IMR-90 (cell line): ENCODE measurements around the gene USP10. TPM values are rescaled to one million over a fixed set of nuclear protein-coding genes. Genes with fewer than 3 reads are reported as not detected.

Experiments
- ATAC-seq: fragments of 200-7000 bp; cut with Tn5 transposase; 2 replicates; pipeline ENCODE4 v1.9.1; 2020; ENCODE audit warnings: low read depth, mild to moderate bottlenecking, moderate library complexity
- BruUV-seq: library from RNA; stranded (reverse); fragments of 400-500 nt; replicated peaks from 2 replicates; lab custom pipeline; 2021; lab: Mats Ljungman, UMichigan
- CTCF ChIA-PET: fragments of 300-600 bp; formaldehyde crosslinking; extraction: SDS; loops from one replicate; lab custom pipeline; 2021; ENCODE audit warnings: antibody characterized with exemption; lab: Yijun Ruan, JAX
- POLR2A ChIA-PET: fragments of 300-600 bp; sonication (Branson Sonifier 250); formaldehyde crosslinking; loops from one replicate; lab custom pipeline; 2022; ENCODE audit warnings: antibody characterized with exemption; ENCODE audit not compliant: unreplicated experiment; lab: Charles Lee
- DNase-seq: peaks from one replicate; pipeline ENCODE4 v3.0.0; 2013
- H2AFZ ChIP-seq: replicated peaks from 2 replicates; pipeline ENCODE3; 2013; ENCODE audit warnings: low read length, mild to moderate bottlenecking; ENCODE audit not compliant: poor library complexity
- H2AK5ac ChIP-seq: 2 replicates; pipeline ENCODE4 v1.6.1; 2013; ENCODE audit warnings: low read depth, low read length, inconsistent platforms
- H2AK9ac ChIP-seq: replicated peaks from 2 replicates; pipeline ENCODE3; 2013; ENCODE audit warnings: mild to moderate bottlenecking, low read depth, low read length, moderate library complexity; ENCODE audit not compliant: poor library complexity
- H2BK120ac ChIP-seq: 2 replicates; pipeline ENCODE4 v1.6.1; 2013; ENCODE audit warnings: low read depth, low read length, inconsistent platforms
- H2BK15ac ChIP-seq: 3 replicates; pipeline ENCODE4 v1.6.1; 2013; ENCODE audit warnings: low read depth, low read length, inconsistent platforms
- H2BK20ac ChIP-seq: 2 replicates; pipeline ENCODE4 v1.6.1; 2013; ENCODE audit warnings: low read depth, mild to moderate bottlenecking, inconsistent platforms, low read length, moderate library complexity
- H2BK5ac ChIP-seq: 2 replicates; pipeline ENCODE4 v1.6.1; 2013; ENCODE audit warnings: mild to moderate bottlenecking, low read depth, low read length, inconsistent platforms; ENCODE audit not compliant: poor library complexity, severe bottlenecking
- H3K14ac ChIP-seq: replicated peaks from 2 replicates; pipeline ENCODE4 v1.6.1; 2013; ENCODE audit warnings: low read depth, low read length, inconsistent platforms
- H3K18ac ChIP-seq: 2 replicates; pipeline ENCODE4 v1.6.1; 2013; ENCODE audit warnings: low read depth, low read length, control low read depth
- H3K23ac ChIP-seq: 2 replicates; pipeline ENCODE4 v1.6.1; 2013; ENCODE audit warnings: low read depth, low read length, inconsistent platforms
- H3K27ac ChIP-seq: 2 replicates; pipeline ENCODE4 v1.5.1; 2013; ENCODE audit warnings: mild to moderate bottlenecking, control low read depth, low read length; ENCODE audit not compliant: insufficient read depth
- H3K27me3 ChIP-seq: 2 replicates; pipeline ENCODE4 v1.6.1; 2013; ENCODE audit warnings: low read length; ENCODE audit not compliant: control insufficient read depth, insufficient read depth
- H3K36me3 ChIP-seq: 2 replicates; pipeline ENCODE4 v1.6.1; 2013; ENCODE audit warnings: low read length, mixed read lengths; ENCODE audit not compliant: control insufficient read depth, insufficient read depth
- H3K4ac ChIP-seq: 2 replicates; pipeline ENCODE4 v1.6.1; 2013; ENCODE audit warnings: low read depth, low read length, inconsistent platforms
- H3K4me1 ChIP-seq: 2 replicates; pipeline ENCODE4 v1.6.1; 2013; ENCODE audit warnings: low read length, mixed read lengths; ENCODE audit not compliant: control insufficient read depth, insufficient read depth
- H3K4me2 ChIP-seq: 2 replicates; pipeline ENCODE4 v1.6.1; 2013; ENCODE audit warnings: low read depth, mild to moderate bottlenecking, control low read depth, low read length, moderate library complexity
- H3K4me3 ChIP-seq: 2 replicates; pipeline ENCODE4 v1.5.1; 2013; ENCODE audit warnings: low read depth, mild to moderate bottlenecking, control low read depth, low read length, moderate library complexity; ENCODE audit not compliant: insufficient read depth
- H3K56ac ChIP-seq: 2 replicates; pipeline ENCODE4 v1.6.1; 2013; ENCODE audit warnings: low read length, inconsistent platforms; ENCODE audit not compliant: insufficient read depth; ENCODE audit errors: extremely low read depth
- H3K79me1 ChIP-seq, 2 experiments: 2 replicates each; pipeline ENCODE4 v1.6.1; 2013; ENCODE audit warnings: low read length in 2 of 2, inconsistent platforms in 1 of 2, low read depth in 1 of 2
- H3K9ac ChIP-seq: 2 replicates; pipeline ENCODE4 v1.6.1; 2013; ENCODE audit warnings: low read depth, low read length, control low read depth
- H3K9me1 ChIP-seq: 2 replicates; pipeline ENCODE4 v1.6.1; 2013; ENCODE audit warnings: low read length, inconsistent platforms; ENCODE audit not compliant: insufficient read depth
- H3K9me3 ChIP-seq: 2 replicates; pipeline ENCODE4 v1.6.1; 2013; ENCODE audit warnings: low read length; ENCODE audit not compliant: control insufficient read depth, insufficient read depth
- H4K20me1 ChIP-seq: 2 replicates; pipeline ENCODE4 v1.6.1; 2013; ENCODE audit warnings: low read length, inconsistent platforms; ENCODE audit not compliant: insufficient read depth
- H4K5ac ChIP-seq: 2 replicates; pipeline ENCODE4 v1.6.1; 2013; ENCODE audit warnings: mild to moderate bottlenecking, low read depth, low read length, control low read depth
- H4K8ac ChIP-seq, 2 experiments: 2 replicates each; pipeline ENCODE4 v1.6.1; 2013; ENCODE audit warnings: low read depth in 2 of 2, low read length in 2 of 2, control low read depth in 1 of 2, inconsistent platforms in 1 of 2
- H4K91ac ChIP-seq: 2 replicates; pipeline ENCODE4 v1.6.1; 2013; ENCODE audit warnings: low read depth, low read length, inconsistent platforms; ENCODE audit not compliant: insufficient read depth
- CEBPB ChIP-seq: IDR thresholded peaks from 2 replicates; pipeline ENCODE4 v1.6.1; 2012; ENCODE audit warnings: low read depth, low read length, improper control_type of control experiment
- CHD1 ChIP-seq: IDR thresholded peaks from 2 replicates; pipeline ENCODE4 v1.6.1; 2012; ENCODE audit warnings: low read depth, low read length, improper control_type of control experiment
- FOS ChIP-seq: fragments of 150-350 bp; IDR thresholded peaks from 2 replicates; pipeline ENCODE4 v1.6.1; 2016; ENCODE audit warnings: low read depth, low read length
- MAZ ChIP-seq: IDR thresholded peaks from 2 replicates; pipeline ENCODE4 v1.6.1; 2012; ENCODE audit warnings: low read depth, mild to moderate bottlenecking, low read length, improper control_type of control experiment, moderate library complexity, borderline replicate concordance
- MXI1 ChIP-seq: IDR thresholded peaks from 2 replicates; pipeline ENCODE4 v1.6.1; 2012; ENCODE audit warnings: low read depth, mild to moderate bottlenecking, low read length, moderate library complexity, borderline replicate concordance
- NFE2L2 ChIP-seq: fragments of 150-350 bp; IDR thresholded peaks from 2 replicates; pipeline ENCODE4 v1.6.1; 2016; ENCODE audit warnings: low read depth, mild to moderate bottlenecking, low read length
- POLR2A ChIP-seq: IDR thresholded peaks from 2 replicates; pipeline ENCODE4 v1.6.1; 2012; ENCODE audit warnings: mild to moderate bottlenecking, low read depth, low read length
- RAD21 ChIP-seq: IDR thresholded peaks from 2 replicates; pipeline ENCODE4 v1.6.1; 2012; ENCODE audit warnings: low read length, improper control_type of control experiment
- RCOR1 ChIP-seq: IDR thresholded peaks from 2 replicates; pipeline ENCODE4 v1.6.1; 2012; ENCODE audit warnings: mild to moderate bottlenecking, low read length, improper control_type of control experiment; ENCODE audit not compliant: insufficient replicate concordance
- SMC3 ChIP-seq: fragments of 150-350 bp; IDR thresholded peaks from 2 replicates; pipeline ENCODE4 v1.6.1; 2016; ENCODE audit warnings: low read depth, mild to moderate bottlenecking, antibody characterized with exemption, low read length, moderate library complexity
- WGBS, 2 experiments: methylation state at CpG; one replicate each; pipeline versions ENCODE4 v1.1.5 to v1.1.7; 2013; ENCODE audit warnings: missing lambda C conversion rate in 2 of 2; ENCODE audit not compliant: insufficient read length in 1 of 2; ENCODE audit errors: extremely low coverage in 2 of 2; 5-methylcytosine and 5-hydroxymethylcytosine counted together
- dilution Hi-C: fragments of 300-500 bp; cut with HindIII; formaldehyde crosslinking; loops from one replicate; pipeline ENCODE4 v1.14.3; 2018; ENCODE audit warnings: low sequenced_read_pairs; ENCODE audit not compliant: unreplicated experiment
- in situ Hi-C: fragments of 300-500 bp; cut with MboI; formaldehyde crosslinking; loops from 3 replicates; pipeline ENCODE4 v1.14.3; 2019; ENCODE audit warnings: low sequenced_read_pairs, inconsistent platforms, mixed read lengths
- intact Hi-C: fragments of 100-400 bp; cut with micrococcal nuclease; formaldehyde crosslinking; loops from 2 replicates; pipeline ENCODE4 v1.10.0; 2022
- polyA plus RNA-seq, 3 experiments: library from polyadenylated mRNA; depleted of rRNA; stranded (reverse); fragments of >200 nt; gene quantifications; 2 replicates each; pipeline ENCODE4 v1.2.3, GENCODE V29; 2012; ENCODE audit warnings: low replicate concordance in 1 of 3
- total RNA-seq: library from RNA; depleted of rRNA; stranded (reverse); fragments of >200 nt; gene quantifications from 2 replicates; pipeline ENCODE4 v1.2.3, GENCODE V29; 2012
- TF ChIP-seq, protein P1 (sequence below): conservative IDR thresholded peaks from 2 replicates; pipeline ENCODE4 v1.5.1; 2012; ENCODE audit warnings: mild to moderate bottlenecking, low read depth, low read length, improper control_type of control experiment
- TF ChIP-seq, protein P2 (sequence below): fragments of 150-350 bp; IDR thresholded peaks from 2 replicates; pipeline ENCODE4 v1.6.1; 2017; ENCODE audit warnings: mild to moderate bottlenecking, antibody characterized with exemption, low read length, low read depth

Gene USP10
- total and polyA plus RNA-seq, 2 of the 4 experiments (the other 2 are of a cell fraction), result 54.3 to 79.0 TPM

DNA sequence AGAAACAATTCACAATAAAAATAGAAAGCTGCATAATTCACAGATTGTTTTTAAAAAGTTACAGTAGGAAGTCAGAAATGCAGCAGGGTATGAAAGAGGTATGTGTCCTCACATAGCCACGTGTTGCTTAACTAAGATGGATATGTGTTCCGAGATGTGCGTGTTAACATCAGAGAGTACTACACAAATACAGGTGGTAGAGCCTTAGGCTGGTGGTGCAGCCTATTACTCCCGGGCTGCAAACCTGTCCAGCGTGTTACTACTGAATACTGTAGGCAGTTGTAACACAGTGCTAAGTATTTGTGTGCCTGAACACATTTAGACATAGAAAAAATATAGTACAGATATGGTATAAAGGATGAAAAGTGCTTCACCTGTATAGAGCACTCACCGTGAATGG lies 46.4 kb downstream of the USP10 start:
- DNase-seq, result no peak
- POLR2A ChIA-PET, result no interaction called here

More for the DNA sequence above, 46.4 kb downstream of the USP10 start:
- no peak overlapping the region for H4K8ac ChIP-seq
- peaks cover 39 to 75% of the 10 kb centered on the region in 2 experiments for H3K79me1 ChIP-seq
- no peak overlapping the region for H2BK120ac ChIP-seq
- TF ChIP-seq SMC3 (no peak), CEBPB (no peak), POLR2A (no peak), RCOR1 (no peak), NFE2L2 (no peak), CHD1 (no peak), MAZ (no peak), FOS (no peak), RAD21 (no peak), MXI1 (no peak)
- TF ChIP-seq, protein P1, sequence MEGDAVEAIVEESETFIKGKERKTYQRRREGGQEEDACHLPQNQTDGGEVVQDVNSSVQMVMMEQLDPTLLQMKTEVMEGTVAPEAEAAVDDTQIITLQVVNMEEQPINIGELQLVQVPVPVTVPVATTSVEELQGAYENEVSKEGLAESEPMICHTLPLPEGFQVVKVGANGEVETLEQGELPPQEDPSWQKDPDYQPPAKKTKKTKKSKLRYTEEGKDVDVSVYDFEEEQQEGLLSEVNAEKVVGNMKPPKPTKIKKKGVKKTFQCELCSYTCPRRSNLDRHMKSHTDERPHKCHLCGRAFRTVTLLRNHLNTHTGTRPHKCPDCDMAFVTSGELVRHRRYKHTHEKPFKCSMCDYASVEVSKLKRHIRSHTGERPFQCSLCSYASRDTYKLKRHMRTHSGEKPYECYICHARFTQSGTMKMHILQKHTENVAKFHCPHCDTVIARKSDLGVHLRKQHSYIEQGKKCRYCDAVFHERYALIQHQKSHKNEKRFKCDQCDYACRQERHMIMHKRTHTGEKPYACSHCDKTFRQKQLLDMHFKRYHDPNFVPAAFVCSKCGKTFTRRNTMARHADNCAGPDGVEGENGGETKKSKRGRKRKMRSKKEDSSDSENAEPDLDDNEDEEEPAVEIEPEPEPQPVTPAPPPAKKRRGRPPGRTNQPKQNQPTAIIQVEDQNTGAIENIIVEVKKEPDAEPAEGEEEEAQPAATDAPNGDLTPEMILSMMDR, result no peak
- TF ChIP-seq, protein P2, sequence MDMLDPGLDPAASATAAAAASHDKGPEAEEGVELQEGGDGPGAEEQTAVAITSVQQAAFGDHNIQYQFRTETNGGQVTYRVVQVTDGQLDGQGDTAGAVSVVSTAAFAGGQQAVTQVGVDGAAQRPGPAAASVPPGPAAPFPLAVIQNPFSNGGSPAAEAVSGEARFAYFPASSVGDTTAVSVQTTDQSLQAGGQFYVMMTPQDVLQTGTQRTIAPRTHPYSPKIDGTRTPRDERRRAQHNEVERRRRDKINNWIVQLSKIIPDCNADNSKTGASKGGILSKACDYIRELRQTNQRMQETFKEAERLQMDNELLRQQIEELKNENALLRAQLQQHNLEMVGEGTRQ, result no peak
- CTCF ChIA-PET, result no interaction called here
- H3K14ac ChIP-seq, result no peak overlapping the region
- dilution Hi-C loops, result no loop called here
- peaks cover 21% of the 10 kb centered on the region for H3K9me1 ChIP-seq
- no peak overlapping the region for H2BK15ac ChIP-seq
- H3K23ac ChIP-seq, result no peak overlapping the region
- H3K9me3 ChIP-seq, result no peaks in the 10 kb centered on the region
- no peak for ATAC-seq
- WGBS, 2 experiments, result 100% methylated on average over 2 of the region's 6 CpGs; no CpG with 5 or more reads in 1 of the 2 experiments
- no peak overlapping the region for H3K27ac ChIP-seq
- intact Hi-C loops, result no loop called here
- no peak overlapping the region for H3K56ac ChIP-seq
- H2BK5ac ChIP-seq, result no peak overlapping the region
- H3K36me3 ChIP-seq, result peaks cover 13% of the 10 kb centered on the region
- no peak overlapping the region for H3K4me3 ChIP-seq
- peaks cover 16% of the 10 kb centered on the region for H3K4me1 ChIP-seq
- no peak overlapping the region for H3K4me2 ChIP-seq
- no peak overlapping the region for H2BK20ac ChIP-seq
- no peak overlapping the region for H4K91ac ChIP-seq
- in situ Hi-C loops, result no loop called here
- H3K4ac ChIP-seq, result no peak overlapping the region
- no peak overlapping the region for H3K18ac ChIP-seq
- H3K27me3 ChIP-seq, result no peaks in the 10 kb centered on the region
- no TSS peak for BruUV-seq
- H2AK9ac ChIP-seq, result no peak overlapping the region
- peaks cover 36% of the 10 kb centered on the region for H4K20me1 ChIP-seq
- H3K9ac ChIP-seq, result no peak overlapping the region
- H2AFZ ChIP-seq, result no peak overlapping the region
- H4K5ac ChIP-seq, result no peak overlapping the region
- no peak overlapping the region for H2AK5ac ChIP-seq
